KMS-11 (cell line): ENCODE measurements around the gene POLR1C.
A peak's percentile ranks its signal among the peaks of the same experiment; 100 is the strongest.

Experiments used
- H2AFZ ChIP-seq: fragments of 200-600 bp; sonication (generic); 2 replicates; pipeline ENCODE4 v1.6.1; 2016; ENCODE audit warnings: antibody characterized with exemption, mixed run types, low read depth
- H3K27ac ChIP-seq: fragments of 200-600 bp; sonication (generic); 2 replicates; pipeline ENCODE4 v1.6.1; 2016; ENCODE audit warnings: mild to moderate bottlenecking, mixed run types
- H3K27me3 ChIP-seq: fragments of 200-600 bp; sonication (generic); 2 replicates; pipeline ENCODE4 v1.6.1; 2017; ENCODE audit warnings: mild to moderate bottlenecking, low read depth, mixed run types, moderate library complexity; ENCODE audit not compliant: insufficient read depth
- H3K36me3 ChIP-seq: fragments of 200-600 bp; sonication (generic); 2 replicates; pipeline ENCODE4 v1.6.1; 2017; ENCODE audit warnings: mild to moderate bottlenecking, mixed run types; ENCODE audit not compliant: insufficient read depth
- H3K4me1 ChIP-seq: fragments of 200-600 bp; sonication (generic); 2 replicates; pipeline ENCODE4 v1.6.1; 2016; ENCODE audit warnings: mild to moderate bottlenecking, low read depth, mixed run types; ENCODE audit not compliant: poor library complexity, severe bottlenecking
- H3K4me2 ChIP-seq: fragments of 200-600 bp; sonication (generic); 2 replicates; pipeline ENCODE4 v1.7.0; 2016; ENCODE audit warnings: mild to moderate bottlenecking, mixed run types
- H3K4me3 ChIP-seq: fragments of 200-600 bp; sonication (generic); IDR thresholded peaks from 2 replicates; pipeline ENCODE4 v1.6.1; 2017; ENCODE audit warnings: low read depth, low read length, mixed read lengths; ENCODE audit not compliant: insufficient read depth
- H3K79me2 ChIP-seq: fragments of 200-600 bp; sonication (generic); 2 replicates; pipeline ENCODE4 v1.6.1; 2016; ENCODE audit warnings: low read depth, mixed run types; ENCODE audit not compliant: insufficient read depth
- H3K9ac ChIP-seq: fragments of 200-600 bp; sonication (generic); 2 replicates; pipeline ENCODE4 v1.6.1; 2016; ENCODE audit warnings: mild to moderate bottlenecking, mixed run types
- H4K20me1 ChIP-seq: fragments of 200-600 bp; sonication (generic); 2 replicates; pipeline ENCODE4 v1.6.1; 2016; ENCODE audit warnings: mild to moderate bottlenecking, mixed run types; ENCODE audit not compliant: insufficient read depth
- CTCF ChIP-seq: fragments of 200-600 bp; sonication (generic); conservative IDR thresholded peaks from 2 replicates; pipeline ENCODE4 v1.6.1; 2017; ENCODE audit warnings: low read depth, mild to moderate bottlenecking, antibody characterized with exemption, low read length, moderate library complexity, mixed read lengths

Gene POLR1C

DNA sequence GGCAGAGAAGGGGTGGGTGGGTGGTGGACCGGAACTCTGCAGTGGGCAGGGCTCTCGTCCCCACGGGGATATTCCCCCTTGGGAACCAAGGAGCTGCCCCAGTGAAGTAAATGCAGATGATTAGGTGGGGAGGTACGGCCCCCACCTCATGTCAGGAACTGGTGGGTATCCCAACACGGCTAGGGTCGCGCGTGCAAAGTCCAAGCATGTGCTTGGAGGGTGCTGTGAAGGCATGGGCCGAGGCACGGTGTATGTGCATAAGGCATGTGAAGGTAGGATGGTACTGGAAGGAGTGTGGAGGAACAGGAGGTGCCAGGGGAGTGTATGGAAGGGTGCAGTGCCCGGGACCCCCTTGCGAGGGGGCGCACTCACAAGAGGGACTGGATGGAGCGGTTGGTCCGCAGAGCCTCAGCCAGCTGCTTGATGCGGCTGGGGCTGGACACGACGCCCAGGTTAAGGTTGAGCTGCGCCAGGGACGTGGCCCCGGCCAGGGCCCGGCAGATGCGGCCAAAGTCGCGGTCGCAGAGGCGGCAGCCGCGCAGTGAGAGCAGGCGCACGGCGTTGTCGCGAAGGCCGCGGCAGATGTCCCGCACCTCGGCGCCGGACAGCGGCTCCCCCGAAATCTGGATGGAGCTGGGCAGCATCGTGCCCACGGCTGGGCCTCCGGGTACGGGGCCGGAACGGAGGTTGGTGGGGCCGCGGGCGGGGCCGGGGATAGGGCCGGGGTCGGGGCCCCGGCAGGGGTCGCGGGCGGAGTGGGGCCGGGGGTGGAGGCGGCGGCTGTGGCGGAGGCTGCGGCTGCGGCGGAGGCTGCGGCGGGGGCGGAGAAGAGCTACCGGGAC lies 7.5 kb upstream of the POLR1C start:
- H3K79me2 ChIP-seq = no peaks in the 10 kb centered on the region
- TF ChIP-seq CTCF = no peak
- no peak overlapping the region for H3K9ac ChIP-seq
- H3K27ac ChIP-seq = no peak overlapping the region
- peaks cover 10% of the 10 kb centered on the region; the same call in 1 of the 2 replicates for H3K27me3 ChIP-seq
- H3K36me3 ChIP-seq = no peaks in the 10 kb centered on the region
- H2AFZ ChIP-seq = peak overlapping the region; percentile 52; the same call in 1 of the 2 replicates
- H4K20me1 ChIP-seq = no peaks in the 10 kb centered on the region
- peaks cover 11% of the 10 kb centered on the region for H3K4me1 ChIP-seq
- H3K4me2 ChIP-seq = peak overlapping the region; percentile 57
- H3K4me3 ChIP-seq = no peak overlapping the region

GRCh38 chr6:43509984-43510826 lies 6.7 kb upstream of the POLR1C start, which contains the start of gene LRRC73:
Gene LRRC73 (minus strand): TSS chr6:43510346. CDS start chr6:43509785, 561 bp downstream.
- Histone ChIP-seq H2AFZ (peak within 1 kb of the TSS; percentile 52), H3K9ac (no peak within 1 kb of the TSS)

DNA sequence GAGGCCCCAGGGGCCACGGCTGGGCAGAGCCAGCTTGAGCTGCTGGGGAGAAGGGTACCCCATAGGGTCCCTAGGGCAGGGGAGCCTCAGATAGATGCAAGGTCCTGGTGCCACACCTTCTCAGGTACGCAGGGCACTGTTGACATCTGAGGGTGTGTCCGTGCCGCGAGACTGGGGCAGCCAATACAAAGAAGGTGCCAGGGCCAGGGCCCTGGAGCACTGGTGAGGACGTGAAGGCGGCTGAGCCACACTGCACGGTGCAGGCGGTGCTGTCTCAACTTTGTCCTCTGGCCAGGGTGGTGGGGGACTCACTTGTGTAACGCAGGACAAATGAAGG lies 6.1 kb upstream of the POLR1C start:
- no peak overlapping the region for H2AFZ ChIP-seq
- H3K79me2 ChIP-seq = peaks cover 5% of the 10 kb centered on the region; the same call in 1 of the 2 replicates
- H3K9ac ChIP-seq = no peak overlapping the region
- no peak overlapping the region for H3K27ac ChIP-seq
- peaks cover 10% of the 10 kb centered on the region; the same call in 1 of the 2 replicates for H3K27me3 ChIP-seq
- H3K4me3 ChIP-seq = no peak overlapping the region
- H3K36me3 ChIP-seq = no peaks in the 10 kb centered on the region
- TF ChIP-seq CTCF = no peak
- no peaks in the 10 kb centered on the region for H4K20me1 ChIP-seq
- peaks cover 14% of the 10 kb centered on the region for H3K4me1 ChIP-seq
- no peak overlapping the region for H3K4me2 ChIP-seq

More at GRCh38 chr6:43509984-43510826, 6.7 kb upstream of the POLR1C start, which contains the start of gene LRRC73:
- Histone ChIP-seq H3K79me2 (no peaks in the 10 kb centered on the region), H3K4me1 (peaks cover 11% of the 10 kb centered on the region), H3K27ac (no peak within 1 kb of the TSS), H3K27me3 (peaks cover 10% of the 10 kb centered on the region; the same call in 1 of the 2 replicates), H3K4me2 (peak within 1 kb of the TSS; percentile 57), H4K20me1 (no peaks in the 10 kb centered on the region), H3K36me3 (no peaks in the 10 kb centered on the region), H3K4me3 (no peak within 1 kb of the TSS)
- TF ChIP-seq CTCF = no peak

- no peak overlapping the region for H3K27ac ChIP-seq
- H3K36me3 ChIP-seq = no peaks in the 10 kb centered on the region
- H3K4me1 ChIP-seq = peaks cover 11% of the 10 kb centered on the region
- H4K20me1 ChIP-seq = no peaks in the 10 kb centered on the region
- TF ChIP-seq CTCF = no peak
- H3K4me2 ChIP-seq = no peak overlapping the region
- H3K9ac ChIP-seq = no peak overlapping the region
- peaks cover 10% of the 10 kb centered on the region; the same call in 1 of the 2 replicates for H3K27me3 ChIP-seq
- H2AFZ ChIP-seq = no peak overlapping the region
- no peak overlapping the region for H3K4me3 ChIP-seq
- peaks cover 13% of the 10 kb centered on the region; the same call in 1 of the 2 replicates for H3K79me2 ChIP-seq
Measured at GRCh38 chr6:43511824-43512415, 5.0 kb upstream of the POLR1C start.
